Measurements from ENCODE around the gene CCN2.
"Not testable (repeated sequence)": the region's sequence is repeated elsewhere in the genome, so short reads cannot be mapped to it uniquely, and the experiment has no call there.

CCN2 gene

GRCh38 chr6:131910956-131911355, 40.2 kb downstream of the CCN2 start:
- no peak for DNase-seq (ENCODE audit: low read depth in 2 of 2)

- DNase-seq (ENCODE audit: low read depth in 2 of 2) = no peak
These were observed 41.0 kb downstream of the CCN2 start for GRCh38 chr6:131910219-131910589.

GRCh38 chr6:131909408-131910218, 41.6 kb downstream of the CCN2 start:
- peak; percentile 56 to 58 for DNase-seq (ENCODE audit: low read depth in 2 of 2)

GRCh38 chr6:131908787-131909186, 42.4 kb downstream of the CCN2 start:
- not testable (repeated sequence) for DNase-seq (ENCODE audit: low read depth in 2 of 2)

DNA sequence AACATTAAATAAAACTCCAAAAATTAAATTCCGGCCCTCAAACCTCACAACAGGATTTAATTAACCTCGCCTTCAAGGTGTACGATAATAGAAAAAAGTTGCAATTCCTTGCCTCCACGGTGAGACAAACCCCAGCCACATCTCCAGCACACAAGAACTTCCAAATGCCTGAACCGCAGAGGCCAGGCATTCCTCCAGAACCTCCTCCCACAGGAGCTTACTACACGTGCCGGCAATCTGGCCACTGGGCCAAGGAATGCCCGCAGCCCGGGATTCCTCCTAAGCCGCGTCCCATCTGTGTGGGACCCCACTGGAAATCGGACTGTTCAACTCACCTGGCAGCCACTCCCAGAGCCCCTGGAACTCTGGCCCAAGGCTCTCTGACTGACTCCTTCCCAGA, 47.4 kb downstream of the CCN2 start:
- not testable (repeated sequence) for DNase-seq (ENCODE audit: low read depth in 2 of 2)

- not testable (repeated sequence) for DNase-seq (ENCODE audit: low read depth in 2 of 2)
These were observed 49.8 kb downstream of the CCN2 start for GRCh38 chr6:131901326-131901873.

DNA sequence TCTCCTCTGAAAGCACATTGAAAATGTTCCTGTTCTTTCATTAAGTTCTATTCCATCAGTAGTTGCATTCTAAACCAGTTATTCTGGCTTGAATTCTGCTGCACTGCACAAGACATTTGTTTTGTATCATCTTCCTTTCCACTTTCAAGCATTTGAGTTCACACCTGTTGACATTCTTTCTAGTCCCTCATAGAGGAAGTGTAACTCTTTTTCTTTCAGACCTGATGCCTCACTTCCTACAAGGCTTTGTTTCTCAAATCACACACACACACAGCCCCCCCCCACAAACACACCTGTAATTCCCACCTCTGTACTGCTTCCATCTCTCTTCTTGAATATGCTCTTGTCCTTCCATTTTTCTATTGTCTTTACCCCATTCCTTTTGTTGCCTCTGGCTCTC, 50.9 kb downstream of the CCN2 start:
- no peak for DNase-seq (ENCODE audit: low read depth in 2 of 2)

DNA sequence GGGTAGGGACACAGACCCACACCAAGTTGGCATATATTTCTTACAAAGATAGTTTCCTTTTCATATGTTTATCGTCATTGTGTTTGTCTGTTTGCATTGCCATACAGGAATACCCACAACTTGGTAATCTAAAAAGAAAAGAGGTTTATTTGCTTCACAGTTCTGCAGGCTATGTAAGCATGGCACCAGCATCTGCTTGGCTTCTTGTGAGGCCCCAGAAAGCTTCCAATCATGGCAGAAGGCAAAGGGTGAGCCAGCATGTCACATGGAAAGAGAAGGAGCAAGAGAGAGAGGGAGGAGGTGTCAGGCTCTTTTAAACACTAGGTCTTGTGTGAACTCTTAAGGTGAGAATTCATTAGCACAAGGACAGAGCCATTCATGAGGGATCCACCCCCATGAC, 52.5 kb downstream of the CCN2 start:
- no peak for DNase-seq (ENCODE audit: low read depth in 2 of 2)
